ENCODE measurements around the gene ZNF471. TPM values are rescaled to one million over a fixed set of nuclear protein-coding genes. Genes with fewer than 3 reads are reported as not detected.

ZNF471 gene
- total RNA-seq, 4 donors from 2014 or later, result 3.7 to 10.4 (median 5.4) TPM

GRCh38 chr19:56504581-56504980, 3.1 kb upstream of the ZNF471 start:
- TF ChIP-seq, protein P1, sequence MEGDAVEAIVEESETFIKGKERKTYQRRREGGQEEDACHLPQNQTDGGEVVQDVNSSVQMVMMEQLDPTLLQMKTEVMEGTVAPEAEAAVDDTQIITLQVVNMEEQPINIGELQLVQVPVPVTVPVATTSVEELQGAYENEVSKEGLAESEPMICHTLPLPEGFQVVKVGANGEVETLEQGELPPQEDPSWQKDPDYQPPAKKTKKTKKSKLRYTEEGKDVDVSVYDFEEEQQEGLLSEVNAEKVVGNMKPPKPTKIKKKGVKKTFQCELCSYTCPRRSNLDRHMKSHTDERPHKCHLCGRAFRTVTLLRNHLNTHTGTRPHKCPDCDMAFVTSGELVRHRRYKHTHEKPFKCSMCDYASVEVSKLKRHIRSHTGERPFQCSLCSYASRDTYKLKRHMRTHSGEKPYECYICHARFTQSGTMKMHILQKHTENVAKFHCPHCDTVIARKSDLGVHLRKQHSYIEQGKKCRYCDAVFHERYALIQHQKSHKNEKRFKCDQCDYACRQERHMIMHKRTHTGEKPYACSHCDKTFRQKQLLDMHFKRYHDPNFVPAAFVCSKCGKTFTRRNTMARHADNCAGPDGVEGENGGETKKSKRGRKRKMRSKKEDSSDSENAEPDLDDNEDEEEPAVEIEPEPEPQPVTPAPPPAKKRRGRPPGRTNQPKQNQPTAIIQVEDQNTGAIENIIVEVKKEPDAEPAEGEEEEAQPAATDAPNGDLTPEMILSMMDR (IDR thresholded peaks at IDR 0.05; ENCODE audit: low read depth), result no peak

- TF ChIP-seq, protein P1 (IDR thresholded peaks at IDR 0.05; ENCODE audit: low read depth), result no peak
Measured at GRCh38 chr19:56508290-56508778, 679 bp downstream of the ZNF471 start.

GRCh38 chr19:56525214-56525860, 17.7 kb downstream of the ZNF471 start:
- TF ChIP-seq, protein P1 (IDR thresholded peaks at IDR 0.05; ENCODE audit: low read depth), result no peak

- TF ChIP-seq, protein P1 (IDR thresholded peaks at IDR 0.05; ENCODE audit: low read depth), result no peak
Measured at GRCh38 chr19:56537442-56537841, 29.8 kb downstream of the ZNF471 start.

- TF ChIP-seq, protein P1 (IDR thresholded peaks at IDR 0.05; ENCODE audit: low read depth), result no peak
Measured at GRCh38 chr19:56538254-56538760, 30.7 kb downstream of the ZNF471 start.

DNA sequence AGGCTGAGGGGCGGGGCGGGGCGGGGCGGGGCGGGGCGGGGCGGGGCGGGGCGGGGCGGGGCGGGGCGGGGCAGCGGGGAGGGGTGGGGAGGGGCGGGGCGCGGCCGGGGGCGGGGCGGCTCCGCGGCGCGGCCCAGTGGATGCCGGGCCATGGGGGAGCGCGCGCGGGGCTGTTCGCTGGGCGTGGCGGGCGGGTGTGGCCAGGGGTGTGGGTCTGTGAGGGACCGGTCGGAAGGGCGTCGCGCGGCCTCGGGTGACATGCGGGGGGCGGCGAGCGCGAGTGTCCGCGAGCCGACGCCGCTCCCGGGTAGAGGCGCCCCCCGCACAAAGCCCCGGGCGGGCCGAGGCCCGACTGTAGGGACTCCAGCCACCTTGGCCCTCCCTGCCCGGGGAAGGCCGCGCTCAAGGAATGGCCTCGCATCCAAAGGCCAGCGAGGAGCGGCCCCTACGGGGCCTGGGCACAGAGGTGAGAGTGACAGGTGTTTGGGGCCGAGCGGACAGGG, 31.2 kb downstream of the ZNF471 start, which contains the start of gene ZFP28:
Gene ZFP28 (plus strand): TSS at position 188 of the 503 bp plus-strand sequence. CDS start 71 bp downstream, at position 259.
- TF ChIP-seq, protein P1 (IDR thresholded peaks at IDR 0.05; ENCODE audit: low read depth), result no peak

DNA sequence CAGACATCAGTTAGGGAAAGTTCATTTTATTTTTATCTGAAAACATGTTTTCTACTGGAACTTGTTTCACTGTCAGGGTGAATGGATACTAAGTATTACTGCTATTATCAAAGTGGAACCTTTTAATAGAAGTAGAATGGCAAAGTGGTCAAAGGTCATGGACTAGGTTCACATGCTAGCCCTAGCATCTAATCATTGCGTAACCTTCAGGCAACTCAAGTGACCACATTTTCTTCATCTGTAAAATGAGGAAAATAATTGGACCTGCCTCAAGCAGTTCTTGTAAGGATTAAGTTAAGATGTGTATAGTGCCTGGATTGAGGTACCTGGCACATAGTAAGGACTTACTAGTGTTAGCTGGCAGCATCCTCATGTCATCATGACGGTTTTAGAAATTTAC, 36.1 kb downstream of the ZNF471 start:
- TF ChIP-seq, protein P1 (IDR thresholded peaks at IDR 0.05; ENCODE audit: low read depth), result no peak

All from subcutaneous adipose tissue (tissue), 4 donors.